ENCODE measurements around the gene CBL.

GRCh38 chr11:119319136-119319699, 113.1 kb downstream of the CBL start:
- TF ChIP-seq CTCF (IDR thresholded peaks at IDR 0.05) (no peak), POLR2A (IDR thresholded peaks at IDR 0.05) (no peak), EP300 (IDR thresholded peaks at IDR 0.05) (no peak)
